NCI-H2171 (cell line): ENCODE results near the gene GRIK1.

ENCODE experiments used
- DNase-seq: peaks from one replicate; lab custom pipeline; 2025; lab: John Stamatoyannopoulos, UW

Gene GRIK1

DNA sequence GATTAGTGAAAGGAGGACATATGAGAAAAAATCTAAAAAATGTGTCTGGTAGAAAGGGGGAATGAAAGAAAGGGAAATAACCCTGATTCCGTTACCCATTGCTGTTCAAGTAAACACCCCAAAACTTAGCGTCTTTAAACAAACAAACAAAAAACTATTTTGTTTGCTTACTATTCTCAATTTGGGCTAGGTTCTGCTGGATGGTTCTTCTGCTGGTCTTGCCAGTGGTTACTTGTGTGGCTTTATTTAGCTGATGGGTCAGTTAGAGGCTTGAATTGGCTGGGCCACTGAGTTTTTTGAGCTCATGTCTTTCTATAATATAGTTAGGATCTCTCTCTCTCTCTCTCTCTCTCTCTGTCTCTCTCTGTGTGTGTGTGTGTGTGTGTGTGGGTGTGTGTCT lies 112.1 kb downstream of the GRIK1 start:
- DNase-seq: no peak

DNA sequence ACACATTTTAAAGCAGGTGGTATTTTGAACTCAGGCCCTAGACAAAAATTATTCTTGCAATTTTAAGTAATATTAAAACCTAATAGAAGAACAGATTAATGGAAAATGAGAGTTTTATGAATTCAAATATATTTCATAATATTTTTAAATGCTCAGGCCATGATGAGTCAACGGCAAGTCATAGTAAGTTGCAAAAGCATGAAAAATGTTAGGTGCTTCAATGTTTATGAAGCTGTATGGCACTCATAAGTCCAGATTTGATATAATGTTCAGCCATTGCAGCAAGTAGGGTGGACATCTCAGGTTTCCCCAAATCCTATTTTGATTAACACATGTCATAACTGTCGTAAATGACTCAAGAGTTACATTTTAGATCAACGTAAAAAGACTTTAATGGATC lies 112.6 kb downstream of the GRIK1 start:
- DNase-seq: no peak

DNA sequence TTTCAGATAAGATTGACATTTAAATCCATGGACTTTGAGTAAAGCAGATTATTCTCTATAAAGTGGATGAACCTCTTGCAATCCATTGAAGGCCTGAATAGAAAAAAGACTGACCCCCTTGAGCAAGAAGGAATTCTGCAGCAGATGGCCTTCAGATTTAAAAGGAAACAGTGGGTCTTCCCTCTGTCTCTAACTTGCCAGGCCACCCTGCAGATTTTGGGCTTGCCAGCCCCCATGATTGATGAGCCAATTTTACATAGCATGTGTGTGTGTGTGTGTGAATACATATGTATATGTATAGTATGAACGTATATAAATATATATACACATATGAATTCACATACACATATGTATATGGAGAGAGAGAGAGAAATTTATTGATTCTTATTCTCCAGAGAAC lies 113.4 kb downstream of the GRIK1 start:
- DNase-seq: no peak

DNA sequence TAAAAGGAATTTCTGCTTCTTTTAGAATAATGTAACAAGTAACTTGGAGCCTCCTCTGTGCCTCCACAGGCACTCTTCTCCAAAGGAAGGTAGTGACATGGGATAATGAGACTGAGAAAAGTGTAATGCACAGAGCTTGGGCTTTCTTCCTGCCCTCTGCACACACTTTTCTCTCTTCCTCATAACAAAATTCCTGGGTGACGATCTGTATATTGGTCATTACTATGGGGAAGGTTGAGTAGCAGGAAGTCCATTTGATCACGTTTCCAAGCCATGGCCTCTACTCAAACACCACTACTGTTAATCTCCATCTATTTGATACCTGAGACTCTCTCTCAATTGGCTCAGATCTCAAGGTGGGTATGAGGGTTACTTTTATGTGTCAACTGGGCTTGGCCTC lies 113.9 kb downstream of the GRIK1 start:
- DNase-seq: no peak

DNA sequence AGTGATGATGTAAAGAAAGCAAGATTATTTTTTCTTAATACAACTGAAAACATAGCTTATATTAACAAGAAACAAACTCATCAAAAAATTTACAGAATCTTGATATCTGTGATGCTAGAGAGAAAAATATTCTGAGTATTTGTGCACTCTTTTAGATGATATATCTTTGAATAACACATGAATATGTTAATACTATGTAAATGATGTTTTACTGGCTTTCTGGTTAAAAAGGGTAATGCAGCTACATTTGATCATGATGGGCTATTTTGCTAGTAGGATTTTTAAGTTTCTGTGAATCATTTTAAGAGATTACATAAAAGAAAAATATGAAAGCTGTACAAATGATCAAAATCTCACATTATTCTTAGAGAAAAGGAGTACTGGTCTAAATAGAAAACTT lies 114.5 kb downstream of the GRIK1 start:
- no peak for DNase-seq

DNA sequence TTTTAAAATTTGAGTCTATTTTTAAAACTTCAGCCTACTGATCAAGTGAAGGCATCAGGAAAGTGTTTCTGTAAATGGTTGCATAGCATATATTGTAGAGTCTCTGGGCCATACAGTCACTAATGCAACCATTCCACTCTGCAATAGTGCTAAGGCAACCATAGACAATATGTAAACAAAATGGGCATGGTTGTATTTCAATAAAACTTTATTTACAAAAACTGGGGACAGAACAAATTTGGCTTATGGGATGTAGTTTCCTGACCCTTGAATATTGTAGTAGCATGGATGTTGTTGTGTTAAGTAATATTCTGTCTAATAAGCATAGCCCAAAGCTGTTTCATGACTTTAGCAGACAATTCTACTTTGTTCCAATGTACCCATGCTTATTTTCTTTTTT lies 117.7 kb downstream of the GRIK1 start:
- DNase-seq: no peak

DNA sequence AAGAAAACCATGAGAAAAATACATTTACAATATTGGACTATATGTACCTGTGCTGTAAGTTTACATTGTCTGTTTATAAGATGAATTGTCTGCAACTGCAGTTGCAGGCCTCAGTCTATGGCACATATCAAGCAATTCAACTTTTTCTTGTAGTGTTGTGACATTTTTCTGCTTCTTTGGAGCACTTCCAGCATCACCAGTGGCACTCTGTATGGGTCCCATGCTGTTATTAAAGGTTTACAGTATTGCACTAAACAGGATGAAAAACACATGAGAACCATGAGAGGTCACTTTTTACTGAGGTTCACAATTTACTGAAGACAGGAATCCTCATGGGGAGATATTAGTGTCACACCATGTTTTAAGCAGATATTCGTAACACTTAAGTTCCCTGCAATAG lies 118.6 kb downstream of the GRIK1 start:
- DNase-seq: no peak

DNA sequence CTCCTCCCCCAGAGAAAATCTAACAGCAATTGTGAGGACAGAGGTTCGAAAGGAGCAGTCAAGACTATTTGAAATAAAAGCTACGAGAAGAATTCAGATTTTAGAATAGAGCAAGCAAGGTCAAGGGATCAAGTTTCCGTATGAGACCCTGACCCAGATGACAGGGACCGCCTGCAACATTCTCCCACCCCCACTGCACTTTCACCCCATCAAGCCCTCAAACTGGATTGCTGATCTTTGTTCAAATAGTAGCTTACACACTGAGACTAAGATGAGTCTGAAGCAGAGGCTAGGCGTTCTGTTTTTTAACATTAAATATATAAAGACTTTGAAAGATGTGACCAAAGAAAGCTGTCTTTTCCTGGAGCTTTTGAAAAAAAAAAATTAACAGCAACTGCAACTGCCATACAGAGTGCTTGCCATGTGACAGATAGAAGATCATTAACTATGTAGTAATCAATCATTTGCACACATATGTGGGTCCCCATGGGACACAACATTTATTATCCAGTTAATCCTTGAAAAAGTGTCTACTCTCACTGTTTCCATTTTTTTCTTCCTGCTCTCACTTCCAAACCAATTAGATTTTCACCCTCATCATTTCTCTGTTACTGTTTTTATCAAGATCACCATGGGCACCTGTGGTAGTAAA lies 120.0 kb downstream of the GRIK1 start:
- DNase-seq: no peak

DNA sequence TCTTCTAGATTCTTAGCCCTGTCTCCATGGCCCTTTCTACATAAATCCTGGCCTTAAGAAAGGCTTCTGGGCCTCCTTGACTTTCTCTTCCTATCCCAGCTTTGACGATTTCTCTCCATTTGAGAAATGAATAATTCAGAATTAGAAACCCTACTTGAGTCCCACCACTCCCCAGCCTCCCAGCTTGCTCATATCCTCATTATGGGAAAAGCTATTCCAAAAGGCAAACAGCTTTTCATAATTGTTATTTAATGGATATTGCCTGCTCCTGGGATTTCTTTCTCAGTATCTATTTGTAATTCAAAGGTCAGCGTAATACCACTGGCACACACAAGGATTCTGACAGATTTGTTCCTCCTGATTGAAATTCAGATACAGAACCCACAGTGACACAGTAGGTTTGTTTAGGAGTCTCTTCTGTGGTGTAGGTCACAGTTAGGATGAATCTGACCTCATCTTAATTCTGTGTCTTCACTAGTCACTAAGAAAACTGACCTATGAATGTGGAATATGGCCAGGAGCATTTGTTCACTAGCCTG lies 121.3 kb downstream of the GRIK1 start:
- DNase-seq: no peak

DNA sequence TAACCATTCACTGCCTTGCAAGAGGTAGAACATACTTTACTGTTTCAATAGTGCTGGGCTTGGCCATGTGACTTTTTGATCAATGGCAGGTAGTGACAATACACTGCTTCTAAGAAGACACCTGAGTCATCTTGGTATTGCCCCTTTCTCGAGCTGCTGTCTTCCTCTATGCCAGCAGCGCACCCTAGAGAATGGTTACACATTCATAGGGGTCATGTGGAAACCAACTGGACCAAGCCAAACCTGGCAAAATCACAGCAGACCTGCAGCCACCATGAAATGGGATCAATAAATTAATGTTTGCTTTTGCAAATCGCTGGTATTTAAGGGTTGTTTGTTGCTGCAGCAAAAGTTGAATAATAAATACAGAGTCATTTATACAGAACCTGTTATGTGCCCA lies 122.3 kb downstream of the GRIK1 start:
- no peak for DNase-seq

DNA sequence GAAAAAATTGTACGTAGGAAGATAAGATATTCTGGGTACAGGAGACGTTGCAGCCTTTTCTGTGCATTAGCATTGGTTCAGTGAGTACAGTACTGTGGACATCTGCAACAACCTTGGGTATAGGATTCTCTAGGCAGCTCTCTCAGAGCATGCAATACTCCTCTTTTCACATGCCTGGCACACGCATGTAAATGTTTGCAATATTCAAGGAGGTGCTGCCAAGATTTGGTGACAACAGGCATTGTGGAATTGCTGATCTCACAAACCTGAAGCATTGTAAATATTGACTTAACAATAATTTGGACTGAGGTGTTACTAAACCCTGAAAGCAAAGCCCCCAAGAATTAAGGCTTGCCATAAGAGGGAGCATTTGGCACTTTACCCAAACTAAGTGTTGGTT lies 126.8 kb downstream of the GRIK1 start:
- no peak for DNase-seq

DNA sequence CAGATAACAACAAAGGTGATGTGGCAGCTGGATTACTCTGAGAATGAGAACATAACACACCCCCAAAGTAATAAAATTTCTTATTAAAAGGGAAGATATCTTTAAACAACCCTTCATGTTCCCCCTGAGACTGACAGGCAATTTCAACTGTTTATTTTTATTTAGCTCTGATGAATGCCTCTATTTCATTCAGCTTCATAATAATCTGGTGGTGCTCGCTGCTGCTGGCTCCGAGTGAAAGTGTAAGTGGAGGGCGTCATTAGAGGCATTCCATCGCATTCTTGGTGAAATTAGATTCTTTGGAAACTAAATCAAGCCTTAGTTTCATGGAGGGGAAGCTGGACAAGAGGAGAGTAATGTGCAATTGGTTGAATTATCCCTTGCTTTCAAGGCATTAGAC lies 128.9 kb downstream of the GRIK1 start:
- no peak for DNase-seq

DNA sequence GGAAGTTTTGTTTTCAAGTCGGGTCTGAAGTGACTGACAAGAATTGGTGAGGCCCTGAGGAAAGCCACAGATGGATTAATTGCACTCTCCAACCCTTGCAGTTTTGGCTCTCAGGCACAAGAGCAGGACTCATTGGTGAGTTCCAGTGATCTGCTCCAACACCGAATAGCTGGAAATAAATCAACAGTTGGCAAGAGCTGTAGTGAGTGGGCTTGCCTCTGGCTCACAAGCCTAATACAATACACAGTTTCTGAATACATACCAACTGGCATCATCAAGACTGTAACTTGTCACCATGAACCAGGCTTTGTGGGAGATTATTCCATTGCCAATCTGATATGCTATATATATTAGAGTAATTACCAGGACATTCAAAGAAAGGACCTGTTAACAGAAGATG lies 131.6 kb downstream of the GRIK1 start:
- no peak for DNase-seq

DNA sequence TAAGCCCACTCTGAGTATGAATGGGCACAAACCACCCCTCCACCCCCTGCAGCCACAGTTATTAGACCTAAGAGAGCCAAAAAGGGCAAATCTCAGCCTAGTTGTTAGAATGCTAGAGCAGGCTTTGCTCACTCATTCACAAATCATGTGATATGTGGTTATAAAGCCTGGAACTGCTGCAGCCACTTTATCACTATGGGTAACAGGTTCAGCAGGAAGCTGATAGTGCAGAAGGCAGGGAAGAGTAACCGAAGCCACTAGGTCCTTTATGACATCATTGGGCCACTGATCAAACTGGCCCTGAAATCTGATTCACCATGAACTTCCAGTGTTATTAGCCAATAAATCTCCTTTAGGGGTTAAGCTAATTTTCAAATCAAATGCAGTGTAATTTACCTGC lies 134.7 kb downstream of the GRIK1 start:
- no peak for DNase-seq

DNA sequence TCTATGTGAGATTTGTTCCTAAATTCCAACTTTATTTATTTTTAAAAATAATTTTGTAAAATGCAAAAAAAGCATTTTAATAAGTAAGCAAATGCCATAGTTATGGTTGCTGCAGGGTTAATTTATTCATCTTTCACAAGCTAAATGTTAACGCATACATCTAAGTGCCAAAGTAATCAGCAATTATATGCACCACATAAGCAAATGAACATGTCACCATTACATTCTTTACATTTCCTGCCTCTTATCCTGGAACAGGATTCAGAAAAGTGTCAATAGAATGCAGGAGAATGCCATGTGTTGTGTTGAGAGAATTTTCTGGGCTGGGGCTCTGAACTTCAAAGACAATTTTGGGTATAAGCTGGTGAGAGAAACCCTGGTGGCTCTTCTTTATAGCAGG lies 136.6 kb downstream of the GRIK1 start:
- no peak for DNase-seq

DNA sequence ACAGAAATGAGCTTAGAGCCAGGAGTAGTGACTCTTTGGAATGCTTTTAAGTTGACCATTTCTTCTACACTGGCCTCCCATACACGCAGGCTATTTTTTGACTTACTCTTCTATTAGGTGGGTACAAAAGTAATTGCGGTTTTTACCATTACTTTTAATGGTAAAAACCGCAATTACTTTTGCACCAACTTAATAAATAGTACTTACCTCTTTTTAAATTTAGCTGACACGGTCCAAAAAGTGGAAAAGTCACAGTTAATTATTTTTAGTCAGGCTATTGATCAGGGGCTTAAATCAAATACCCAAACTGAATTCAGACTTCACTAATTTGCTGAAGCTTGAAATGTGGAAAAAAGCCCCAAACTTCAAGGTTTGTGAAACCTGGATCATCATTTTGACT lies 138.7 kb downstream of the GRIK1 start:
- no peak for DNase-seq

DNA sequence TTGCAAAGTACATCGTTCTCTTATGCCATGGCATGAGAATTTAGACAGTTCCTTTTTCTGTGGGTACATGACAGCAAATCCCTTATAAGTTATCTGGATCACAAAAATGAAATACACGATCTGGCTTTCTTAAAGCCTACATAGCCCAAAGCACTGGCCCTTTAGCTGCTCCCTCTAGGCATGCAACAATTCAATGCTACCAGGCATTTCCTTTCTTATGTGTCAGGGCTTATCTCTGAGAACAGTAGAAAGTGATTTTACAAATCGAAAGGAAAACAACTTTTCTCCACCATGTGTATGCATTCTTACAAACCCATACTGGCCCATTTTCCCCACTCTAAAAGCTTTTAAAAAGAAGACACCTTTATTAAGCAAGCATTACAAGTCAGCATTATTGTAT lies 139.7 kb downstream of the GRIK1 start:
- no peak for DNase-seq

DNA sequence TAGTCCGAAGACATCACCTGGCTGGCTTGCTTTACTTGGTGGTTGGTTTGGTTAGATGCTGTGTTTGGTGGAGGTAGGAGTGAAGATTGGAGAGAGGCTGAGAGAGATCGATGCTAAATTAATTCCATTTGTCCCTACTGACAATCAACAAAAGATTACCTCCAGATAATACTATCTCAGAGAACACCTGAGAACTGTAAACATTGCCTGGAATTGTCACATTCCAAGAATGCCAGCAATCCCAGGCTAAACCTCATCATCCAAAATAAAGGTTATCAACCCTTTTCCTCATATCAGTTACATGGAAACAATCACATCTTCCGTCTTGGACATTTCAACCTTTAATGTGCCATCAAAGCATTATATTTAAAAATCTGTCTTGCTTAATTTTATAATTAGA lies 141.0 kb downstream of the GRIK1 start:
- no peak for DNase-seq

DNA sequence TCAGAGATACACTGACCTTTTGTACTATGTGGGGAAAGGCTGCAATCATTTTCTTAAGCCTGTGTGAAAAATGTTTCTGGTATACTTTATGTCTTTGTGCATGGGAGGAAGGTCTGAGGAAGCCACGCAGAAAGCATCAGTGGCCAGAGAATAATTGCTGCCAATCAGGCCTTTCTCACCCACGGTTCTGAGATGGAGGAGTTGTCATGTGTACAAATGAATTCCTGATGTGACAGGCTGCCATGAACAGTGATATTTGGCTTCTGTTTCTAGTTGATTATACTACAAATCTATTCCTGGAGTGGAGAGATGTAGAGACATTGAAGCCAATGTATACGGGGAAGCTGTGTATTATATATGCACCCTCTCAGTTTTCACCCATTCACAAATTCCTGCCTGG lies 142.6 kb downstream of the GRIK1 start:
- no peak for DNase-seq

DNA sequence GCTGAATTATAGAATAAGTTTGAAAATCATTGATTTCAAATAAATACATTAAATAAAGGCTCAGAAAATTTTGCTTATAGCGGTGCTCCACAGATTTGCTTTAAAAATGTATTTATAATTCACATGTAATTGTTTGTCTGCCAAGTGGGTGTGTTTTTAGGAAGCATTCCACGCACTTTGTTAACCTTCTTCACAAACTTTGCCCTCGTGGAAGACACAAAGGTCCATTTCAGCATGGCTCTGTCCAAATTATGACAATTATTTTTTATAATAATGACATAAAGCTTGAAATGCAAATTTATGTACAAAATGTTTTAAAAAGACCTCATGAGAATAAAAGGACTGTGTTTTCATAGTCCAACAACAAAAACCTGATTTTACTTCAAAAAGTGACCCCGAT lies 146.1 kb downstream of the GRIK1 start:
- DNase-seq: no peak

DNA sequence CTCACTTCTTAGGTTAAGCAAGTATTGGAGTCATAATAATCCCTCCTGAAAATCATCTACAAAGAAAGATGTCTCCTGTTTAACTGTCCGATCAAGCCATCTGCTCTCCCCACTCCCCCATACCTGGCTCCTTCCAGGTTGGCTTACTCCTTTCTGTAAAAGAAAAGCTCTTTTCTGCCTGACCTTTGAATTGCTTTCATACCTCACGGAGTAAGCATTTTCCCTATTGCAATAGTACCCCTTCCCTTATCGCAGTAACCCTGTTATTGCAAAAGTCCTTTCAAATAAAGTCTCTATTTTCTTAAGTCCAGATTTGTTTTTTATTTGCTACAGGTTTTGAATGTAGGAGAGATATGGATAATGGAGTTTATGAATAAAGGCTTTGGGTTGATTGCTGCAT lies 150.4 kb downstream of the GRIK1 start:
- DNase-seq: no peak

DNA sequence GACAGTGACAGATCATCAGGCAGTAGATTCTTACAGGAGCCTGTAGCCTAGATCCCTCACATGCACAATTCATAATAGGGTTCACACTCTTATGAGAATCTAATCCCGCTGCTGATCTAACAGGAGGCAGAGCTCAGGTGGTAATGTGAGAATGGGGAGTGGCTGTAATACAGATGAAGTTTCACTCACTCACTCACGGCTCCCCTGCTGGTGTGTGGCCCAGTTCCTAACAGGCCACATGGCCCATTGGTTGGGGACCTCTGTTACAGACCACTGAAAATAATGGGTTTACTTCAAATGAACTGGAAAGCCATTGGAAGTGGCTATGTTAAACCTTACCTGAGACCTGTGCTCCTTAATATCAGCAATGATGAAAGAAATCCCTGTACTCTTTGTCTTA lies 151.0 kb downstream of the GRIK1 start:
- no peak for DNase-seq

DNA sequence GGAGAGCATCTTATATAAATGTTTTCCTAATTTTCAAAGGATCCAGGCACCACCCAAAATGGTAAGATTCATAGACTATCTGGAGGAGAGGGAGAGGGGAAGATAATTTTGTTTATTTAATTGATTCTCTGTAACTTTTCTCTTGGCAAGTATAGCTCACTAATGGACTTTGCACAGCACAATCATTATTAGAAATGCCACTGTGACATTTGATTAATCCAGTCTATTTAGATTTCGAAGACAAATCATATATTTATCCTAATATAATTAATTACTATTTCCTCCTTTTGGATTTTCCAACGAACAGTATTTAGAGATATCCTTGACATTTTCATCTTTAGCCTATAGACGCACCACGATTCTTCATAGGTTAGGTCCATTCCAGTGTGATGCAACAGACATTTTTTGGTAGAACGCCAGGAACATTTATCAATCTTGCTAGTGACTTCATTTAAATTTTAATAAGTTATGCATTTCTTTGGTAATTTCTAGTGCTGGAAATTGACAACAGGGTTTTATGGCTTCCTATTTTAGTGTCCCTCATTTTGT lies 152.4 kb downstream of the GRIK1 start:
- no peak for DNase-seq
